Prostate gland (tissue), 2 donors: ENCODE results near the gene TNS3.

Experiments
- POLR2AphosphoS5 ChIP-seq: sonication (generic); formaldehyde crosslinking; IDR thresholded peaks from one replicate; pipeline ENCODE4 v1.6.1; 2017; ENCODE audit warnings: antibody characterized with exemption
- TF ChIP-seq, protein P1 (sequence below), 4 experiments: fragments of 200-600 bp in 2 of 4; fragments of 450-650 bp in 2 of 4; sonication (generic) in 2 of 4; IDR thresholded peaks; 1 replicate in 3 of 4; 2 replicates in 1 of 4; pipeline ENCODE4 v1.5.1; 2016 to 2019; ENCODE audit warnings: antibody characterized with exemption in 4 of 4, mild to moderate bottlenecking in 2 of 4, moderate library complexity in 2 of 4

GRCh38 chr7:47501406-47501805 lies 80.5 kb downstream of the TNS3 start:
- TF ChIP-seq, protein P1, sequence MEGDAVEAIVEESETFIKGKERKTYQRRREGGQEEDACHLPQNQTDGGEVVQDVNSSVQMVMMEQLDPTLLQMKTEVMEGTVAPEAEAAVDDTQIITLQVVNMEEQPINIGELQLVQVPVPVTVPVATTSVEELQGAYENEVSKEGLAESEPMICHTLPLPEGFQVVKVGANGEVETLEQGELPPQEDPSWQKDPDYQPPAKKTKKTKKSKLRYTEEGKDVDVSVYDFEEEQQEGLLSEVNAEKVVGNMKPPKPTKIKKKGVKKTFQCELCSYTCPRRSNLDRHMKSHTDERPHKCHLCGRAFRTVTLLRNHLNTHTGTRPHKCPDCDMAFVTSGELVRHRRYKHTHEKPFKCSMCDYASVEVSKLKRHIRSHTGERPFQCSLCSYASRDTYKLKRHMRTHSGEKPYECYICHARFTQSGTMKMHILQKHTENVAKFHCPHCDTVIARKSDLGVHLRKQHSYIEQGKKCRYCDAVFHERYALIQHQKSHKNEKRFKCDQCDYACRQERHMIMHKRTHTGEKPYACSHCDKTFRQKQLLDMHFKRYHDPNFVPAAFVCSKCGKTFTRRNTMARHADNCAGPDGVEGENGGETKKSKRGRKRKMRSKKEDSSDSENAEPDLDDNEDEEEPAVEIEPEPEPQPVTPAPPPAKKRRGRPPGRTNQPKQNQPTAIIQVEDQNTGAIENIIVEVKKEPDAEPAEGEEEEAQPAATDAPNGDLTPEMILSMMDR (IDR thresholded peaks at IDR 0.05), result no peak
- no peak for TF ChIP-seq POLR2AphosphoS5
